K562 (cell line): ENCODE results near the gene ELMOD2. TPM values are rescaled to one million over a fixed set of nuclear protein-coding genes. Genes with fewer than 3 reads are reported as not detected.

ENCODE experiments used
- DEAF1 ChIP-seq: fragments of 450-650 bp; formaldehyde crosslinking; IDR thresholded peaks from 2 replicates; pipeline ENCODE4 v1.4.0; 2020; ENCODE audit warnings: mild to moderate bottlenecking, moderate library complexity
- KDM5B ChIP-seq: fragments of 200-600 bp; sonication (generic); IDR thresholded peaks from 2 replicates; pipeline ENCODE4 v1.6.1; 2012; ENCODE audit warnings: low read depth, mild to moderate bottlenecking, moderate library complexity, low read length, control low read depth, inconsistent platforms; ENCODE audit not compliant: insufficient replicate concordance
- POLR2A ChIP-seq: fragments of 450-650 bp; conservative IDR thresholded peaks from 2 replicates; pipeline ENCODE4 v1.6.1; 2016
- PRPF4 ChIP-seq: fragments of 200-400 bp; formaldehyde crosslinking; IDR thresholded peaks from one replicate; pipeline ENCODE4 v1.6.1; 2017; ENCODE audit warnings: low read length, low read depth, mild to moderate bottlenecking; ENCODE audit not compliant: insufficient read depth, poor library complexity, severe bottlenecking
- SOX6 ChIP-seq: fragments of 450-650 bp; IDR thresholded peaks from 2 replicates; pipeline ENCODE4 v1.6.1; 2014; ENCODE audit warnings: mild to moderate bottlenecking
- ZBTB33 ChIP-seq: sonication (generic); formaldehyde crosslinking; IDR thresholded peaks from 2 replicates; pipeline ENCODE4 v1.8.1; 2023; ENCODE audit warnings: mild to moderate bottlenecking, missing genetic modification reagents
- ZNF175 ChIP-seq: fragments of 200-800 bp; sonication (Bioruptor generic); IDR thresholded peaks from 2 replicates; pipeline ENCODE4 v1.6.1; 2016; ENCODE audit warnings: low read depth, mild to moderate bottlenecking, missing genetic modification characterization, missing compliant biosample characterization
- ZNF318 ChIP-seq, 2 experiments: fragments of 450-650 bp; IDR thresholded peaks; 2 replicates each; pipeline ENCODE4 v1.6.1; 2016; ENCODE audit warnings: mild to moderate bottlenecking in 2 of 2, borderline replicate concordance in 1 of 2, low read depth in 1 of 2, moderate library complexity in 1 of 2
- ZNF717 ChIP-seq: fragments of 250-450 bp; sonication (Bioruptor Pico); IDR thresholded peaks from 2 replicates; pipeline ENCODE4 v1.5.0; 2021
- ZNF740 ChIP-seq, 3 experiments: fragments of 200-800 bp in 1 of 3; sonication (Bioruptor generic) in 1 of 3; sonication (generic) in 1 of 3; formaldehyde crosslinking in 1 of 3; IDR thresholded peaks; 2 replicates each; pipeline versions ENCODE4 v1.6.1 to v1.8.0; 2016 to 2022; ENCODE audit warnings: mild to moderate bottlenecking in 2 of 3, missing compliant biosample characterization in 2 of 3, missing genetic modification characterization in 2 of 3, missing genetic modification reagents in 1 of 3
- polyA plus RNA-seq, 8 experiments: library from polyadenylated mRNA; depleted of rRNA in 4 of 8; stranded (reverse) in 5 of 8; unstranded in 3 of 8; fragments of >200 nt; fragmentation: Nextera tagmentation in 2 of 8; fragmentation: Illumina TruSeq in 1 of 8; extraction: Ambion mirVana in 2 of 8; extraction: Trizol in 1 of 8; gene quantifications; 2 replicates each; pipeline versions ENCODE4 v1.2.1 to v1.2.3, GENCODE V29; 2011 to 2014; ENCODE audit warnings: inconsistent platforms in 1 of 8, missing spikeins in 1 of 8
- total RNA-seq, 7 experiments: library from RNA; depleted of rRNA in 6 of 7; stranded (reverse); fragments of >200 nt in 6 of 7; fragmentation: Illumina TruSeq in 2 of 7; extraction: Trizol in 2 of 7; gene quantifications; 2 replicates each; pipeline versions ENCODE4 v1.2.1 to v1.2.3, GENCODE V29; 2011 to 2021; ENCODE audit warnings: low replicate concordance in 1 of 7

The ELMOD2 gene
- total and polyA plus RNA-seq, 9 of the 15 experiments (the other 6 are each of a cell fraction or from before 2014, with no cell fraction given), result 11.0 to 23.3 (median 14.3) TPM

- TF ChIP-seq ZNF318 (IDR thresholded peaks at IDR 0.05; ENCODE audit: borderline replicate concordance in 1 of 2, low read depth in 1 of 2) (no peak), SOX6 (peak; percentile 14; the same call in 1 of the 2 replicates), ZNF717 (CRISPR knock-in tag) (no peak), ZNF740 (CRISPR knock-in tag; IDR thresholded peaks at IDR 0.05) (peak; percentile 30; the same call in 1 of the 2 replicates), ZNF740 (tag; IDR thresholded peaks at IDR 0.05) (no peak), POLR2A (peak; percentile 92), PRPF4 (no peak), DEAF1 (no peak), KDM5B (peak; percentile 94), ZBTB33 (CRISPR knock-in tag) (peak; percentile 13; the same call in 1 of the 2 replicates), ZNF175 (CRISPR knock-in tag) (no peak)
Measured at GRCh38 chr4:140523857-140524742, at the start of gene ELMOD2 (continued).
